HL-60 (cell line): ENCODE results near the gene SLC22A23.

Experiments used
- DNase-seq, 2 experiments: peaks; one replicate each; pipeline ENCODE4 v3.0.0-alpha.2; 2010 to 2020; ENCODE audit warnings: low read depth in 1 of 2, low spot score in 1 of 2
- H3K27ac ChIP-seq: fragments of 250-450 bp; sonication (Bioruptor Pico); replicated peaks from 2 replicates; pipeline ENCODE4 v1.5.1; 2020; ENCODE audit warnings: mild to moderate bottlenecking, moderate library complexity
- H3K27me3 ChIP-seq: fragments of 250-450 bp; sonication (Bioruptor Pico); 2 replicates; pipeline ENCODE4 v1.5.1; 2021; ENCODE audit warnings: mild to moderate bottlenecking, moderate library complexity; ENCODE audit not compliant: insufficient read depth, poor library complexity, severe bottlenecking
- H3K4me3 ChIP-seq: replicated peaks from 2 replicates; pipeline ENCODE4 v1.5.1; 2011; ENCODE audit warnings: mild to moderate bottlenecking, control low read depth, low read length; ENCODE audit not compliant: insufficient read depth
- GABPA ChIP-seq: IDR thresholded peaks from 2 replicates; pipeline ENCODE4 v1.6.1; 2012; ENCODE audit warnings: low read depth
- POLR2AphosphoS5 ChIP-seq: IDR thresholded peaks from 2 replicates; pipeline ENCODE4 v1.6.1; 2012; ENCODE audit warnings: low read depth
- SPI1 ChIP-seq: IDR thresholded peaks from 2 replicates; pipeline ENCODE4 v1.6.1; 2012; ENCODE audit warnings: low read depth, mild to moderate bottlenecking, borderline replicate concordance
- TF ChIP-seq, protein P1 (sequence below): IDR thresholded peaks from 2 replicates; pipeline ENCODE4 v1.6.1; 2012; ENCODE audit warnings: low read depth; ENCODE audit not compliant: insufficient replicate concordance
- TF ChIP-seq, protein P2 (sequence below): IDR thresholded peaks from one replicate; pipeline ENCODE4 v1.5.1; 2011; ENCODE audit warnings: low read length, control low read depth, inconsistent platforms; ENCODE audit not compliant: insufficient read depth

Gene SLC22A23

DNA sequence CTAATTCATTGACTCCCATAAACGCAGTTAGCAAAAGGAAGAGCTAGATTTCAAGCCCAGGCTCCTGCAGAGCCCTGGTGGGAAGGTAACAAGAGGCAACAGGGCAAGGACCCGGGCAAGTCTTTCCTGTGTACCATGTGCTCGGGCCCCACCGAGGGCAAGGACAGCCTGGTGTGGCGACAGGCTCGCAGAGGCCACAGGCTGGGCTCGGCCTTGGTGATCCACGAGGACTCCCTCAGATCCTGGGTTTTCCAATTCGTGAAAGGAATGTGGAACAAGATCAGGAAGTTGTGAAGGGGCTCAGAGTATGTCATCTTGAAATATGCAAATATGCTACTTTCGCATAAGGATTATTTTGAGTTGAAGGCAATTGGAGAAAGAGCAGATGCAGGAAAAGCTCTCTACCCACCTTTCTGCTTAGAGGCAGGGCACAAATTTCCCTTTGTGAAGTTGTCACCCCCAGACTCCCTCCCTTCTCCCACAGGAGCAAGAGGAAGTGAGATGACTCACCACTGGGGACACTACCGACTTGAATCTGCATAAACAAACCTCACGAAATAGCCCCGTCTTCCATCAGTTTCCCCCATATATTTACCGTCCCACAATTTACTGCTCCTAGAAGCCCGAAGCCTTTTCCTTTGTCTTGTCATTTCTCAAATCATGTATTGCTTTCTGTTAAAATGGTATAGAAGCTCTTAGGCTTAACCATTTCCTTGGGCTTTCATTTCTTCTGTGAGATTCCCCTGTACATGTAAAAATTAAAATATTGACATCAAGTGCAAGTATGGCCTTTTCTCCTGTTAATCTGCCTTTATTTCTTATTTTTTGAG, 119.1 kb downstream of the SLC22A23 start:
- Histone ChIP-seq H3K27ac (no peak overlapping the region), H3K4me3 (no peak overlapping the region), H3K27me3 (peaks cover 7% of the 10 kb centered on the region)
- 0 out of 2 replicates have a peak, but pooled peaks have one; percentile 33 for TF ChIP-seq SPI1
- TF ChIP-seq, protein P1, sequence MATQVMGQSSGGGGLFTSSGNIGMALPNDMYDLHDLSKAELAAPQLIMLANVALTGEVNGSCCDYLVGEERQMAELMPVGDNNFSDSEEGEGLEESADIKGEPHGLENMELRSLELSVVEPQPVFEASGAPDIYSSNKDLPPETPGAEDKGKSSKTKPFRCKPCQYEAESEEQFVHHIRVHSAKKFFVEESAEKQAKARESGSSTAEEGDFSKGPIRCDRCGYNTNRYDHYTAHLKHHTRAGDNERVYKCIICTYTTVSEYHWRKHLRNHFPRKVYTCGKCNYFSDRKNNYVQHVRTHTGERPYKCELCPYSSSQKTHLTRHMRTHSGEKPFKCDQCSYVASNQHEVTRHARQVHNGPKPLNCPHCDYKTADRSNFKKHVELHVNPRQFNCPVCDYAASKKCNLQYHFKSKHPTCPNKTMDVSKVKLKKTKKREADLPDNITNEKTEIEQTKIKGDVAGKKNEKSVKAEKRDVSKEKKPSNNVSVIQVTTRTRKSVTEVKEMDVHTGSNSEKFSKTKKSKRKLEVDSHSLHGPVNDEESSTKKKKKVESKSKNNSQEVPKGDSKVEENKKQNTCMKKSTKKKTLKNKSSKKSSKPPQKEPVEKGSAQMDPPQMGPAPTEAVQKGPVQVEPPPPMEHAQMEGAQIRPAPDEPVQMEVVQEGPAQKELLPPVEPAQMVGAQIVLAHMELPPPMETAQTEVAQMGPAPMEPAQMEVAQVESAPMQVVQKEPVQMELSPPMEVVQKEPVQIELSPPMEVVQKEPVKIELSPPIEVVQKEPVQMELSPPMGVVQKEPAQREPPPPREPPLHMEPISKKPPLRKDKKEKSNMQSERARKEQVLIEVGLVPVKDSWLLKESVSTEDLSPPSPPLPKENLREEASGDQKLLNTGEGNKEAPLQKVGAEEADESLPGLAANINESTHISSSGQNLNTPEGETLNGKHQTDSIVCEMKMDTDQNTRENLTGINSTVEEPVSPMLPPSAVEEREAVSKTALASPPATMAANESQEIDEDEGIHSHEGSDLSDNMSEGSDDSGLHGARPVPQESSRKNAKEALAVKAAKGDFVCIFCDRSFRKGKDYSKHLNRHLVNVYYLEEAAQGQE, result no peak
- DNase-seq, result no peak

DNA sequence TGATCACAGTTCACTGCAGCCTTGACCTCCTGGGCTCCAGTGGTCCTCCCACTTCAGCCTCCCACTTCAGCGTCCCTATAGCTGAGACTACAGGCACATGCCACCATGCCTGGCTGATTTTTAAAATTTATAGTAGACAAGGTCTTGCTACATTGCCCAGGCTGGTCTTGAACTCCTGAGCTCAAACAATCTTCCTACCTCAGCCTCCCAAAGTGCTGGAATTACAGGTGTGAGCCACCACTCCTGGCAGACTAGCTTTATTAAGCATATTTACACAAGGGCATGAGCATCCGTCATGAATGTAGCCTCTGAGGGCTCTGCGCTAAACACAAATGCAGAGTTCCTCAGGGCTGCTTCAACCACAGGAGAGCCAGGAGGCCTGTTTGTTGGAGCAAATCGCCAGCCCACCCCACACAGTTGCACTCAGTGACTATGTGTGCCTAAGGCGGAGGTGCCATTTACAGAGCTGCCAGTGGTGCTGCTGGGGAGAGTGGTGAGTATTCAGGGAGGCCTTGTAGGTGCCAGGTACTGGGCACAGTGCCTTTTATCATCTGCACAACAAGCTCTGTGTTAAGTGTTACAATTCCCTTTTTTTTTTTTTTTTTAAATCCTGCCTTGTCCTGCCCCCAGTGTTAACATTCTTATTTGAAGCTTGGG, 119.9 kb downstream of the SLC22A23 start:
- Histone ChIP-seq H3K27me3 (peaks cover 4% of the 10 kb centered on the region), H3K27ac (no peak overlapping the region), H3K4me3 (no peak overlapping the region)
- TF ChIP-seq, protein P2, sequence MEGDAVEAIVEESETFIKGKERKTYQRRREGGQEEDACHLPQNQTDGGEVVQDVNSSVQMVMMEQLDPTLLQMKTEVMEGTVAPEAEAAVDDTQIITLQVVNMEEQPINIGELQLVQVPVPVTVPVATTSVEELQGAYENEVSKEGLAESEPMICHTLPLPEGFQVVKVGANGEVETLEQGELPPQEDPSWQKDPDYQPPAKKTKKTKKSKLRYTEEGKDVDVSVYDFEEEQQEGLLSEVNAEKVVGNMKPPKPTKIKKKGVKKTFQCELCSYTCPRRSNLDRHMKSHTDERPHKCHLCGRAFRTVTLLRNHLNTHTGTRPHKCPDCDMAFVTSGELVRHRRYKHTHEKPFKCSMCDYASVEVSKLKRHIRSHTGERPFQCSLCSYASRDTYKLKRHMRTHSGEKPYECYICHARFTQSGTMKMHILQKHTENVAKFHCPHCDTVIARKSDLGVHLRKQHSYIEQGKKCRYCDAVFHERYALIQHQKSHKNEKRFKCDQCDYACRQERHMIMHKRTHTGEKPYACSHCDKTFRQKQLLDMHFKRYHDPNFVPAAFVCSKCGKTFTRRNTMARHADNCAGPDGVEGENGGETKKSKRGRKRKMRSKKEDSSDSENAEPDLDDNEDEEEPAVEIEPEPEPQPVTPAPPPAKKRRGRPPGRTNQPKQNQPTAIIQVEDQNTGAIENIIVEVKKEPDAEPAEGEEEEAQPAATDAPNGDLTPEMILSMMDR, result no peak
- TF ChIP-seq, protein P1, result no peak
- TF ChIP-seq SPI1 (no peak), GABPA (no peak), POLR2AphosphoS5 (no peak)
- DNase-seq, result no peak

DNA sequence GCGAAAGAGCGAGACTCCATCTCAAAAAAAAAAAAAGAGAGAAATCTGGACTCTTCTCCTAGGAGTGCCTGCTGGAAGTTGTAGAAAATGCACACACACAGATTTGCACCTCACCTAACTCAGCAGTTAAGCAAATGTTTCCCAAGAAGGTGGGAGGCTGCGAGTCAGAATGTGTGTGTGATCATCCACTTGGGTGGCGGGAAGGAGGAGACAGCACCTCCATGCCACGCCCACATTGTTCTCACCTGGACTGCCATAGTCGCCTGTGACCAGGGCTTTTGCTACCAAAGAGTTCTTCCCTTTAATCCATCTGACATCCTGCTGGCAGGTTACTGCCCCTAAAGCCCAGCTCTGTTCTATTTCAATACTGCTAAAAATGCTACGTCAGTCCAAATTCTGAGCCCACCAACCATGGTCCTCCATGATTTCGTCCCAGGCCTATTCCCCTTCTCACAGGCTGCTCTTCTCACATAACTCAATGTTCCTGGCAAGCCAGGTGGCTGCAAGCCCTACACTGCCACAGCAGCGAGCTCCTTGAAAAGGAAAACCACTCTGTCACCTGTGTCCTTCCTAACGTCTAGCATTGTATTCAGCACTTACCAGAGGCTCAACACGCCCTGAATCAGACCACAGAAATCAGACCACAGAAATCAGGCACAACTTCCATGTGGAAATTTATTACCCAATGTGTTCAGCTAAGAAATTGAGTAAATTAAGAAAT, 120.6 kb downstream of the SLC22A23 start:
- Histone ChIP-seq H3K27me3 (peaks cover 4% of the 10 kb centered on the region), H3K4me3 (no peak overlapping the region), H3K27ac (no peak overlapping the region)
- DNase-seq, result no peak
- TF ChIP-seq, protein P2, result no peak
- TF ChIP-seq, protein P1, result no peak
- TF ChIP-seq POLR2AphosphoS5 (no peak), GABPA (no peak), SPI1 (no peak)
